ENCODE measurements around the gene SYNE1.
A peak's percentile ranks its signal among the peaks of the same experiment; 100 is the strongest.

Gene SYNE1

DNA sequence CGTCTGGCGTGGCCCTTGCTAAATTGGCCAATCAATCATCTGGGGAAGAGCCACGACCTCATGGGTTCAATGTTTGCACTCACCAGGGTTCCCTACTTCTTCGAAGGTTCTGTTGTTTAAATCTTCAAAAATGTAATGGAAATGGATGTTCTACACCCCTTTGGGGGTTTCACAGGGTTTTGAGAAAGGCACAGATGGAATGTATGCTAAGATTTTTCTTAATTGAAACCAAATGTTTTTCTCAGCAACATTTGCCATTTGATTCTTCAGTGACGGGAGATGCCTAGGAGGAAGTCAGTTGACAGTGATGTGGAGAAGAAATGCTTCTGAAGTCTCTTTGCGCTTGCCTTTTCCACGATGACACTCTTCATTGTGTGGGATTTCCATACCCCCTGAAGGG lies 517.3 kb downstream of the SYNE1 start:
- DNase-seq: no peak

DNA sequence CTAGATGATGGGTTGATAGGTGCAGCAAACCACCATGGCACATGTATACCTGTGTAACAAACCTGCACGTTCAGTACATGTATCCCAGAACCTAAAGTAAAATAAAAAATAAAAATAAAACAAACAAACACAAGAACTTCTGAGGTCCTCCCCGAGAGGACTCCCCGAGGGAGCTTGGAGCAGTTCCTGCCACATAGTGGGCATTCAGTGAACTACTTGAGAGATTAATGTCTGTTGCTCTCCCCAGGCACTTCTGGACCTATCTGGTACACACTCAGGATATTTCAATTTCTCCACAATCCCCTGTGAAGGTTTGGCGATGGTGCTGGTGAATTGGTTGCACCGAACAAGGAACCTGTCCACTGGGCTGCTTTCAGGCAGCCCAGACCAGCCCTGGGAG lies 518.5 kb downstream of the SYNE1 start:
- no peak for DNase-seq

DNA sequence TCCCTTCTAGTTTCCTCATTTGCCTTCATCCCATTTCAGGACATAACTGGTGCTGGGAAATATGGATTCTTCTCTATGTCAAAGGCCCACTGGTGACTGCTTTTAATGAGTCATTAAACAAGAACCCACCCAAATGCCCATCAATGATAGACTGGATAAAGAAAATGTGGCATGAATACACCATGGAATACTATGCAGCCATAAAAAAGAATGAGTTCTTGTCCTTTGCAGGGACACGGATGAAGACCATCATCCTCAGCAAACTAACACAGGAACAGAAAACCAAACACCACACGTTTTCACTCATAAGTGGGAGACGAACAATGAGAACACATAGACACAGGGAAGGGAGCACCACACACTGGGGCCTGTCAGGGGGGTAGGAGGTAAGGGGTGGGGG lies 518.9 kb downstream of the SYNE1 start:
- no peak for DNase-seq

- no peak for DNase-seq
These were observed 519.7 kb downstream of the SYNE1 start for GRCh38 chr6:152117156-152118133.

DNA sequence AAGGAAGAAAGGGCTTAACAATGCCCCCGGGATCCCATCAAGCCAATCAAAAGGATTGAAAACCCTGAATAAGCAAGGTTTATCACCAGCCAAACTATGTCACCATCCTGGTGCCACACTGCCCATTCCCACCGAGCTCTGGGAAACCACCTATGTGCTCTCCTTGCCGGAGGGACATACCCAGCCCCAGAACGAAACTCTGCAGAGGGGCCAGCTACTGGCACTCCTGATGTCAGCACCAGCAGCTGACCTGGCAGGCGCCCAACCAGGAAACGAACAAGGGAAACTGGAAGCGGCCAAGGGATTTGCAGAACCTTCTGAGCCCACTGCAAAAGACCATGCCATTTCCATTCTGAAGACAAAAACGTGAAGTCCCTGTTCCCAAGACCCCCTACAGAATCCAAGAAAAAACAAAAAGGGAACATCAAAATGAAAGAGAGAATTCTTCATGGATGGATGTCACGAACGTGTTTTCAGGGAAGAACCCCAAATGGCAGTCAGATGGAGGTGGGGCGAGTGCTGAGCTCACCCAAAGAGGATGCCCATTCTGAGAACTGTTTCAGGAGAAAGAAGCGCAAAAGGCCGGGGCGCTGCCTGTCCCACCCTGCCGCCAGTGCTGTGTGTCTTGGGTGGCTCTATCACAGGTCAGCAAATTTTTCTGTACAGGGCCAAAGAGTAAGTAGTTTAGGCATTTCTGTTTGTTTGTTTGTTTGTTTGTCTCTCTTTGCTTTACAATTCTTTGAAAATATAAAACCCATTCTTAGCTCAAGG lies 524.5 kb downstream of the SYNE1 start:
- DNase-seq: peak; percentile 6

DNA sequence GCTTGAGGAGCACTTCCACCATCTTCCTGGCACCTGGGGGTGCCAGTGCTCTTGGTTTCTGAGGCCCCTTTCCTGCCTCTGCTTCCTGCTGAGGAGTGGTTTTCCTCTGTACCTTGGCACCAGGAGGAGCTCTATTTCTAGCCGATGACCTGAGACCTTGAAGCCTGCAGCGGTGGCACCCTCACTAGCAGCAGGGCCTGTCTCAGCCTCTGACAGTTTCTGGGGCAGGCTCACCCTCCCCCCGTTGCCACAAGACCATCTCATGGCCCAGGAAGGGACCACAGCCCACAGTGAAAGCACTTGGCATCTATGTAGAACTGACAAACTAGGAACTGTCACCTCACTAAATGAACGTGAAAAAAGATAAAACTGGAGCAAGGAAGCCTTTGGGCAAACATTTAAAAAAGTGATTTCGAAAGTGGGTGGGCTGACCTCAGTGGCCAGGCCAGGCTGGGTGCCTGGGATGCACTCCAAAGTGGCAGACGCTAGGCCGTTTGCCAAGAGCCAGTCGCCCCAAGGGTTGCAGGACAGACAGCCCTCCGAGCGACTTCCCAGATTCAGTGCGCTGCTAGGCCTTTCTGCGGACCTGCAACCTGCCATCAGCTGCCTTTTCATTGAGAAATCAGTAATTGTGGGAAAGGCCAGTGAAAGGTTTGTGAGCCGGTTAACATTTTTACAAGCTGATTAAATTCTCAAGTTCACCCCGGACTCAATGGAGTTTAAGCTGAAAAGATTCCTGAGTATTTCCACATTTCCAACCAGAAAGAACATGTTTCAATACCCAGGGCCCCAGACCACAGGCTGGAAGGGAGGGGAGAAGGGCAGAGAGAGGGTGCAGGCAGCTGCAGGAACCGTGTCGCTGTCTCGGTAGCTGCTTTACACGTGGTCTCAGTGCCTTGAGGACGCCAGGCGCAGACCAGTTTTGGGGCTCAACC lies 526.0 kb downstream of the SYNE1 start:
- no peak for DNase-seq

DNA sequence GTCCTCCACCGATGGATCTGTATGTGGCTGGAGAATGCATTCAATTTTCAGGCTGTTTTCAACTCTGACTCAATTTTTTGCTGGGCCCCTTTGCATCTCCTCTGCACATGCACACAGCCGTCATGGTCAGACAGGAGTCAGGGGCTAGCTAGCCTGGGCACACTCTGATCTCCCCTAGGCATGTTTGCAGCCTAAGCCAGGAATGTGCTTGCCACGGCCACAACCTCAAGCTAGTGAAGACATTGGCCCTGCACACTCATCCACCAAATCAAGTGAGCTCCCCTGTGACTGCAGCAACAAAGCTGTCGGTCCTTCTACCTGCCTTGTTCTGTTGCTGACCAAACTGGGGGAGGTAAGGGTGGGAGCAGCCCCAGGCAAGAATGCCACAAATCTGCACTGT lies 529.2 kb downstream of the SYNE1 start:
- no peak for DNase-seq

DNA sequence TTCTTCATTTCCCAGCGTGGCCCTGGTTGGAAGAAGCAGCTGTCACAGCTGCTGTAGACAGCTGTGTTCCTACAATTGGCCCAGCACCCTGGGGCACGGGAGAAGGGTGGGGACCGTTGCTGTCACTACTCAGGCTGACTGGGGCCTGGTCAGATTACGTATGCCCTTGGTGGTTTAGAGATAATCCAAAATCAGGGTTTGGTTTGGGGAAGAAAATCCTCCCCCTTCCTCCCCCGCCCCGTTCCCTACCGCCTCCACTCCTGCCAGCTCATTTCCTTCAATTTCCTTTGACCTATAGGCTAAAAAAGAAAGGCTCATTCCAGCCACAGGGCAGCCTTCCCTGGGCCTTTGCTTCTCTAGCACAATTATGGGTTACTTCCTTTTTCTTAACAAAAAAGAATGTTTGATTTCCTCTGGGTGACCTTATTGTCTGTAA lies 537.0 kb downstream of the SYNE1 start:
- DNase-seq: no peak

DNA sequence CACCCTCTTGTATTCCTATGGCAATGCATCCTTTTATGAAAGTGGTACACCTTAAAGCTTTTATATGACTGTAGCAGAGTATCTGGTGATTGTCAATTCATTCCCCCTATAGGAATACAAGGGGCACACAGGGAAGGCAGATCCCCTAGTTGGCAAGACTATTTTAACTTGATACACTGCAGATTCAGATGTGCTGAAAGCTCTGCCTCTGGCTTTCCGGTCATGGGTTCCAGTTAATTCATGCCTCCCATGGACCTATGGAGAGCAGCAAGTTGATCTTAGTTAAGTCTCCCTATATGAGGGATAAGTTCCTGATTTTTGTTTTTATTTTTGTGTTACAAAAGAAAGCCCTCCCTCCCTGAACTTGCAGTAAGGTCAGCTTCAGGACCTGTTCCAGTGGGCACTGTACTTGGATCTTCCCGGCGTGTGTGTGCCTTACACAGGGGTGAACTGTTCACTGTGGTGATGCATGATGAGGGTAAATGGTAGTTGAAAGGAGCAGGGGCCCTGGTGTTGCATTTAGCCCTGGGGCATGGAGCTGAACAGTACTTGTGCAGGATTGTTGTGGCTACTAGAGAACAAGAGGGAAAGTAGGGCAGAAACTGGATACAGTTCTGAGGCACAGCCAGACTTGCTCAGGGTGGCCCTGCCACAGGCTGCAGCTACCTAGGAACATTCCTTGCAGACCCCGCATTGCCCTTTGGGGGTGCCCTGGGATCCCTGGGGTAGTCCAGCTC lies 537.5 kb downstream of the SYNE1 start:
- DNase-seq: no peak

- no peak for DNase-seq
These were observed 538.5 kb downstream of the SYNE1 start for GRCh38 chr6:152098683-152099082.

DNA sequence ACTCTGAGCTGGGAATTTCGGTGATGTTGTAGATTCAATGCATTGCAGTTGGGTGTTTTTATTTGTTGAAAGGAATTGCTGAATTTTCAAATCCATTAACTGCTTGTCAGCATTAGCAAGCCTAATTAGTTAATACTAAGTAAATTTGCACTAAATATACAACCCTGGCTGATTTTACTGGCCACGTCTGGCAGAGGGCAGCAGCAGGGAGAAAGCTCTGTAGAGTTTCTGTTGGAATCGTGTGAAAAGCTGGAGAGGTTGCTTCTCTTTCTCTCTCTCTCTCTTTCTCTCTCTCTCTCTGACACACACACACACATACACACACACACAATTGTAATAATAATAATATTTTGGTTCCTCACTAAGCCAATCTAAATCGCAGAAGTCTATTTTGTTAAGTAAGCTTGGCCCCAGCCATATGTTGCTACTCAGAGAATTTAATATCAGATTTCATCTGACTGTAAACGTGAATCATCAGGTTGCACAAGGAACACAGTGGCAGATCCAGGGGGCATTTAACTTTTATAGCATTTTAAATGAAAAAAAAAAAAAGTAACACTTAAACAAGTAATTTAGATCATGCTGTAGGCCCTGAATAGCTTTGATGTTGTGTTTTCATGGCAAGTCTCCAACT lies 540.2 kb downstream of the SYNE1 start:
- no peak for DNase-seq

DNA sequence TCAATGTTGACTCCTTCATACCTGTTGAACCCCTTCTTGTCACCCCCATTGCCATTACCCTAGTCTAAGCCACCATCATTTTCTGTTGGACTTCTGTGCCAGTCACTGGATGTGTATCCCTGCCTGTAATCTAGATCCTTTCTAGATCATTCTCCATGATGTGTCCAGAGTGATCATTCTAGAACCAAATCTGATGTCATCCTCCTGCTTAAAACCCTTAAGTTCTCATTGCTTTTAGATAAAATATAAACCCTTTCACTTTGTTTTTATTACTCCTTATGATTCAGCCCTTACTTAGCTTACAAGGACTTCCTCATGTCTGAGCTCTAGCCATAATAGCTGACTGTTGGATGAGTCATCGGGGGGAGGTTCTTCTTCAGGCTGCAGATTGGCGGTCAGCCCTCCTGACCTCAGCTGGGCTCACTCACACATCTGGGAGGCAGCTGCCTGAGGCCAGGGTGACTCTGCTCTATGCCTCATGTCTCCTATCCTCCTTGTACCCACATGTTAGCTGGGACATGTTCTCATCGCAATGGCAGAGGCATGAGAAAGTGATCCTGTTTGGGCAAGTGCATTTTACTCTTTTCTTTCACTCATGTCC lies 542.1 kb downstream of the SYNE1 start:
- DNase-seq: no peak

DNA sequence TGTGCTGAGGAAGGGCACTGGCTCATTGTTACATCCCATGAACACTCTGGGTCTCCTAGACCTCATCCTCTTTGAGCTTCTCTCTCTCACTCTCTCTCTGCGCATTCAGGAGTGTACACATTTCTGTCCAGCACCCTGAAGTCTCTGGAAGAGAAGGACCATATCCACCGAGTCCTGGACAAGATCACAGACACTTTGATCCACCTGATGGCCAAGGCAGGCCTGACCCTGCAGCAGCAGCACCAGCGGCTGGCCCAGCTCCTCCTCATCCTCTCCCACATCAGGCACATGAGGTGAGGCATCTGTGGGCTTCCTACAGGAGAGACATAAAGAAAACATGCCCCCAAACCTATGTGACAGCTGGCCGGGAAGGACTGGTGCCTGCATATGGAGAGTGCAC lies 542.9 kb downstream of the SYNE1 start:
- DNase-seq: no peak

- no peak for DNase-seq
These were observed 543.5 kb downstream of the SYNE1 start for GRCh38 chr6:152093711-152094110.

DNA sequence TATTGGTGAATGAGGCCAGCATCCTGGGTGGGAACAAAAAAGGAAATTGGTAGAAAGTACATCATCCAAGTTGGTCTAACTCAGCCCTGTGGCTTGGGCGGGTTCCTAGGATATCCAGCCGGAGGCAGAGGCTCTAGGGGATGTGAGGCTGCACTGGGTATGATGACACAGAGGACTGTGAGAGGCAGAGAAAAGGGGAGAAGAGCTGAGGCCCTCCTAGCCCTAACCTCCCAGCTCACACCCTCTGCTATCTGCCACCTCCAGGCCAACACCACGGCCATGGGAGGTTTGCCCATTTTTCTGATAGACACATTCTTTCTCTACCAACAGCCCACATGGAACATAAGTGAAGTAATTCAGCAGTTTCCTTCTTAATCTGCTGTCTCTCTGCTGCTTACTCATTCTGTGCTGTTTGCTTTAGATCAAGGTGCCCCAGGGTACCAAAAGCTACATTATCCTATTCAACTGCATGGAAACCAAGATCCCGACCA lies 545.3 kb downstream of the SYNE1 start:
- DNase-seq: no peak

GRCh38 chr6:152091201-152091600 lies 546.0 kb downstream of the SYNE1 start:
- no peak for DNase-seq

DNA sequence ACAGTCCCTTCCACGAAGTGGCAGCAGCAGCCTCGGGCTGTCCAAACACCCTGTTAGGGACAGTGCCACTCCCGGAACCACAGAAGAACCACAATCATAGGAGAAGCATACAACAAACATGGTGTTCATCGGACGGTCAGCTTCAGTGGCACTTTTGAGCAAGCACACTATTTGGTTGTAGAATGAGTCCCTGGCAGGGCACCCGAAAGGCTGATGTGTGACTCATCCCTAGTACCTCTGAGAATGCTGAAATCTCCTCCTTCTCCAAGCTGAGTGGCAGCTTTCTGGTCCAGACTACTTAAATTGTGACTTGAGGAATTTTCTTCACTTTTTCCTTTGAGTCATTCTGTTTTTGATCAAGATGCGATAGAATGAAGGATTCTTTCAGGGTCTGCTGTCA lies 547.2 kb downstream of the SYNE1 start:
- no peak for DNase-seq

GRCh38 chr6:152087701-152088100 lies 549.5 kb downstream of the SYNE1 start:
- DNase-seq: no peak

DNA sequence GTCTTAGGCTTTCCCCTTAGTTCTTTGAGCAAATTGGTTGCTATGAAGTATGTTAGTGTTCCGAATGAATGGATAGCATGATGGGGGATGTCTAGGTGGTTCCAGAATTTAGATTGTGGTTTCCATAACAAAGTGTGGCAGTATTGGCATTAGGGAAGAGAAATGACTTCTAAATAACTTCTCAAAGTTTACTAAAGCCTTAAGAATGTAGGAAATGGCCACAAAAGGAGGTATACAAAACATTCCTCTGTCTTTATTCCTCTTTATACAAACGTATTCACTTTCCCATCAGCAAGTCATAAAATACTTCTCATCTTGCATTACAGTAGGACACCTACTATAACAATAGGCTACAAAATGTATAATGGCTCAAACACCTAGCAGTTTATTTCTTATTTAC lies 550.1 kb downstream of the SYNE1 start:
- DNase-seq: no peak

- no peak for DNase-seq
These were observed 550.8 kb downstream of the SYNE1 start for GRCh38 chr6:152086223-152086873.
